ENCODE results near the gene RFX4. TPM values are rescaled to one million over a fixed set of nuclear protein-coding genes. Genes with fewer than 3 reads are reported as not detected.

RFX4 gene
- polyA plus RNA-seq, 1 donor (not counting 4 experiments of a cell fraction or from before 2014, with no cell fraction given) = not detected

DNA sequence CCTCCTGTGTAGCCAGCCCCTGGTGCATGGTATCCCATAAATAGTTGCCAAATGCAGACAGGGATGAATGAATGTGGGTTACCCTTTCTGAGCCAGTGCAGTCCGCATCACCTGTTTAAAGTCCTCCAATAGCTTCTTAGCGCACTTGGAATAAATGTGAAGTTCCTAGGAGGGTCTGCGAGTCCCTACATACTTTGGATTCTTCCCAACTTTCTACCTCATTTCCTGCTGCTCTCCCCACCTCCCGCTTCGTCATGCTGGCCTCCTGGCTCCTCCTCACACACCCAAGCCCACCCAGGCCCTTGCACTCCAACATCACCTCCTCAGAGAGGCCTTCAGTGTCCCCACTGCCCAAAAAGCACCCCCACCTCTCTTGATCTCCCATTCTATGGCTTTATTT is 17.7 kb downstream of the RFX4 start:
- H4K20me1 ChIP-seq (ENCODE audit: control insufficient read depth, extremely low read depth, insufficient read depth, low read length) = no peaks in the 10 kb centered on the region
- no peaks in the 10 kb centered on the region for H3K36me3 ChIP-seq (ENCODE audit: control insufficient read depth in 2 of 2, extremely low read depth in 1 of 2, insufficient read depth in 2 of 2, low read length in 2 of 2)
- H3K79me2 ChIP-seq (ENCODE audit: control insufficient read depth, insufficient read depth, low read length) = no peaks in the 10 kb centered on the region
- H3K4me3 ChIP-seq (ENCODE audit: control insufficient read depth in 2 of 3, extremely low read depth in 1 of 3, insufficient read depth in 2 of 3, low read depth in 1 of 3, low read length in 3 of 3) = no peak overlapping the region
- H3K27me3 ChIP-seq (ENCODE audit: control insufficient read depth, extremely low read depth, insufficient read depth, low read length) = peaks cover under 1% of the 10 kb centered on the region
- dilution Hi-C loops (cut with MboI; ENCODE audit: extremely low pct_ligation_motif_present, low sequenced_read_pairs) = no loop called here
- H3K4me2 ChIP-seq (ENCODE audit: control insufficient read depth, extremely low read depth, insufficient read depth, low read depth, low read length) = no peak overlapping the region
- no peaks in the 10 kb centered on the region for H3K9me3 ChIP-seq (ENCODE audit: control insufficient read depth, low read depth, low read length)
- no peak overlapping the region for H3K27ac ChIP-seq (ENCODE audit: control insufficient read depth, insufficient read depth, low read length)
- DNase-seq (ENCODE audit: low read depth, low spot score) = no peak
- no peak for FAIRE-seq
- no peak for TF ChIP-seq EZH2 (IDR thresholded peaks at IDR 0.05; ENCODE audit: low read length)
- TF ChIP-seq, protein P1, sequence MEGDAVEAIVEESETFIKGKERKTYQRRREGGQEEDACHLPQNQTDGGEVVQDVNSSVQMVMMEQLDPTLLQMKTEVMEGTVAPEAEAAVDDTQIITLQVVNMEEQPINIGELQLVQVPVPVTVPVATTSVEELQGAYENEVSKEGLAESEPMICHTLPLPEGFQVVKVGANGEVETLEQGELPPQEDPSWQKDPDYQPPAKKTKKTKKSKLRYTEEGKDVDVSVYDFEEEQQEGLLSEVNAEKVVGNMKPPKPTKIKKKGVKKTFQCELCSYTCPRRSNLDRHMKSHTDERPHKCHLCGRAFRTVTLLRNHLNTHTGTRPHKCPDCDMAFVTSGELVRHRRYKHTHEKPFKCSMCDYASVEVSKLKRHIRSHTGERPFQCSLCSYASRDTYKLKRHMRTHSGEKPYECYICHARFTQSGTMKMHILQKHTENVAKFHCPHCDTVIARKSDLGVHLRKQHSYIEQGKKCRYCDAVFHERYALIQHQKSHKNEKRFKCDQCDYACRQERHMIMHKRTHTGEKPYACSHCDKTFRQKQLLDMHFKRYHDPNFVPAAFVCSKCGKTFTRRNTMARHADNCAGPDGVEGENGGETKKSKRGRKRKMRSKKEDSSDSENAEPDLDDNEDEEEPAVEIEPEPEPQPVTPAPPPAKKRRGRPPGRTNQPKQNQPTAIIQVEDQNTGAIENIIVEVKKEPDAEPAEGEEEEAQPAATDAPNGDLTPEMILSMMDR (optimal IDR thresholded peaks at IDR 0.05 in 1 of 3, IDR thresholded peaks at IDR 0.05 in 1 of 3, conservative IDR thresholded peaks at IDR 0.05 in 1 of 3; ENCODE audit: extremely low read depth in 1 of 3, insufficient read depth in 2 of 3, low read length in 3 of 3) = no peak
- no peak overlapping the region for H2AFZ ChIP-seq (ENCODE audit: control insufficient read depth, low read length)
- no peak overlapping the region for H3K9ac ChIP-seq (ENCODE audit: control insufficient read depth, extremely low read depth, insufficient read depth, low read length)
- H3K4me1 ChIP-seq (ENCODE audit: control insufficient read depth, extremely low read depth, insufficient read depth, low read length) = no peaks in the 10 kb centered on the region
- H3K9me1 ChIP-seq (ENCODE audit: control insufficient read depth, extremely low read depth, insufficient read depth, low read length) = no peaks in the 10 kb centered on the region

DNA sequence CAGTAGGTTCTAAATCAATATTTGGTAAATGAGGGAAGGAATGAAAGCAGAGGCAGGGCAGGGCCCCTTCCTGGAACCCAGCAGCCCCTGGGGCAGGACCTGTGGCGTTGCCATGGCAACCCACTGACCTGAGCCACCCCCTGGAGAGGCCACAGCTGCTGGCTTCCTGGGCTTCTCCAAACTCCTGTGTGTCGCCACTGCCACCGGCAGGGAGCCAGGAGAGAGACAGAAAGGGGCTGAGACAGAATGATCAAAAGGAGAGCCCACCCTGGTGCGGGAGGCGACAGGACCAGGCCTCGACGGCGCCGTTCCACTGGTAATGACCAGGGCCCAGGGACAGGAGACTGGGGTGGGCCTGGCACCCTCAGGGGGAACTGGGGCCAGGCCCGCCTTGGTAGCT is 18.2 kb downstream of the RFX4 start:
- Histone ChIP-seq H3K4me3 (ENCODE audit: control insufficient read depth in 2 of 3, extremely low read depth in 1 of 3, insufficient read depth in 2 of 3, low read depth in 1 of 3, low read length in 3 of 3) (no peak overlapping the region), H4K20me1 (ENCODE audit: control insufficient read depth, extremely low read depth, insufficient read depth, low read length) (no peaks in the 10 kb centered on the region), H3K27me3 (ENCODE audit: control insufficient read depth, extremely low read depth, insufficient read depth, low read length) (no peaks in the 10 kb centered on the region), H2AFZ (ENCODE audit: control insufficient read depth, low read length) (no peak overlapping the region), H3K9me3 (ENCODE audit: control insufficient read depth, low read depth, low read length) (no peaks in the 10 kb centered on the region), H3K36me3 (ENCODE audit: control insufficient read depth in 2 of 2, extremely low read depth in 1 of 2, insufficient read depth in 2 of 2, low read length in 2 of 2) (no peaks in the 10 kb centered on the region), H3K79me2 (ENCODE audit: control insufficient read depth, insufficient read depth, low read length) (no peaks in the 10 kb centered on the region), H3K27ac (ENCODE audit: control insufficient read depth, insufficient read depth, low read length) (no peak overlapping the region), H3K9me1 (ENCODE audit: control insufficient read depth, extremely low read depth, insufficient read depth, low read length) (no peaks in the 10 kb centered on the region), H3K4me1 (ENCODE audit: control insufficient read depth, extremely low read depth, insufficient read depth, low read length) (no peaks in the 10 kb centered on the region), H3K9ac (ENCODE audit: control insufficient read depth, extremely low read depth, insufficient read depth, low read length) (no peak overlapping the region), H3K4me2 (ENCODE audit: control insufficient read depth, extremely low read depth, insufficient read depth, low read depth, low read length) (no peak overlapping the region)
- no peak for DNase-seq (ENCODE audit: low read depth, low spot score)
- no peak for TF ChIP-seq EZH2 (IDR thresholded peaks at IDR 0.05; ENCODE audit: low read length)
- TF ChIP-seq, protein P1 (optimal IDR thresholded peaks at IDR 0.05 in 1 of 3, IDR thresholded peaks at IDR 0.05 in 1 of 3, conservative IDR thresholded peaks at IDR 0.05 in 1 of 3; ENCODE audit: extremely low read depth in 1 of 3, insufficient read depth in 2 of 3, low read length in 3 of 3) = no peak
- no peak for FAIRE-seq
- dilution Hi-C loops (cut with MboI; ENCODE audit: extremely low pct_ligation_motif_present, low sequenced_read_pairs) = no loop called here

Measured in keratinocyte (primary cell).